HG03159 (cell line): ENCODE measurements around the gene PIR.

Source experiments
- ATAC-seq: cut with Tn5 transposase; IDR thresholded peaks from one replicate; pipeline ENCODE4 v1.9.1; 2021; ENCODE audit warnings: mild to moderate bottlenecking, moderate library complexity; ENCODE audit not compliant: unreplicated experiment

Gene PIR

GRCh38 chrX:15493118-15493962 is at the start of gene PIR:
PIR (minus strand) TSS chrX:15493333; CDS start chrX:15491257, 2,076 bp downstream.
- peak; percentile 81 for ATAC-seq

- no peak for ATAC-seq
Observed at GRCh38 chrX:15530318-15530717, 37.2 kb upstream of the PIR start.

- no peak for ATAC-seq
Observed at GRCh38 chrX:15529165-15529564, 36.0 kb upstream of the PIR start.

- no peak for ATAC-seq
Observed at GRCh38 chrX:15525664-15526416, 32.7 kb upstream of the PIR start.

GRCh38 chrX:15524417-15524816 is 31.3 kb upstream of the PIR start:
- no peak for ATAC-seq

- no peak for ATAC-seq
Observed at GRCh38 chrX:15523088-15523487, 30.0 kb upstream of the PIR start.

GRCh38 chrX:15522464-15522863 is 29.3 kb upstream of the PIR start:
- no peak for ATAC-seq

- no peak for ATAC-seq
Observed at GRCh38 chrX:15515931-15516330, 22.8 kb upstream of the PIR start.

GRCh38 chrX:15514279-15514678 is 21.1 kb upstream of the PIR start:
- no peak for ATAC-seq

GRCh38 chrX:15512401-15512965 is 19.4 kb upstream of the PIR start:
- ATAC-seq, result no peak

- no peak for ATAC-seq
Observed at GRCh38 chrX:15511563-15511962, 18.4 kb upstream of the PIR start.

GRCh38 chrX:15509845-15510244 is 16.7 kb upstream of the PIR start:
- ATAC-seq, result no peak

GRCh38 chrX:15507005-15507404 is 13.9 kb upstream of the PIR start:
- ATAC-seq, result no peak

GRCh38 chrX:15505101-15505500 is 12.0 kb upstream of the PIR start:
- no peak for ATAC-seq

GRCh38 chrX:15504661-15505060 is 11.5 kb upstream of the PIR start:
- ATAC-seq, result no peak

- no peak for ATAC-seq
Observed at GRCh38 chrX:15501506-15501905, 8.4 kb upstream of the PIR start.

- no peak for ATAC-seq
Observed at GRCh38 chrX:15500497-15500966, 7.4 kb upstream of the PIR start, which contains the start of gene BMX. BMX (plus strand) TSS chrX:15500807; CDS start chrX:15508354, 7,547 bp downstream.

GRCh38 chrX:15499976-15500375 is 6.8 kb upstream of the PIR start:
- ATAC-seq, result no peak

GRCh38 chrX:15498741-15499140 is 5.6 kb upstream of the PIR start:
- ATAC-seq, result no peak

GRCh38 chrX:15497865-15498264 is 4.7 kb upstream of the PIR start:
- peak; percentile 44 for ATAC-seq

GRCh38 chrX:15496824-15497223 is 3.7 kb upstream of the PIR start:
- ATAC-seq, result no peak

- ATAC-seq, result no peak
Observed at GRCh38 chrX:15495801-15496200, 2.7 kb upstream of the PIR start.
